ENCODE results near the gene DNMT1.
A peak's percentile ranks its signal among the peaks of the same experiment; 100 is the strongest.

GRCh38 chr19:10112895-10113591 lies 81.7 kb downstream of the DNMT1 start:
- TF ChIP-seq CTCF (IDR thresholded peaks at IDR 0.05) (peak; percentile 85), POLR2AphosphoS5 (IDR thresholded peaks at IDR 0.05; ENCODE audit: low read depth, low read length) (peak; percentile 62; the same call in 1 of the 2 replicates), TCF7L2 (IDR thresholded peaks at IDR 0.05; ENCODE audit: low read depth, low read length) (no peak), REST (IDR thresholded peaks at IDR 0.05; ENCODE audit: insufficient read depth in 1 of 2, low read depth in 2 of 2, low read length in 1 of 2) (no peak), SIN3A (IDR thresholded peaks at IDR 0.05; ENCODE audit: borderline replicate concordance, insufficient read depth, low read depth, low read length) (peak; percentile 41; the same call in 1 of the 2 replicates)
